Retinal pigment epithelial cell (primary cell): Measurements from ENCODE around the gene CASZ1.

ENCODE experiments used
- DNase-seq: peaks from one replicate; pipeline ENCODE4 v3.0.0-alpha.2; 2010; ENCODE audit warnings: low read depth
- H3K4me3 ChIP-seq: 2 replicates; pipeline ENCODE4 v1.5.1; 2011; ENCODE audit warnings: mild to moderate bottlenecking, low read length, control low read depth, moderate library complexity
- CTCF ChIP-seq: conservative IDR thresholded peaks from 2 replicates; pipeline ENCODE4 v1.5.1; 2011; ENCODE audit warnings: low read depth, low read length, control low read depth, inconsistent platforms

Gene CASZ1

GRCh38 chr1:10733474-10734366 is 62.7 kb downstream of the CASZ1 start:
- no peak overlapping the region for H3K4me3 ChIP-seq
- no peak for DNase-seq
- no peak for TF ChIP-seq CTCF

GRCh38 chr1:10730985-10731384 is 65.5 kb downstream of the CASZ1 start:
- H3K4me3 ChIP-seq, result no peak overlapping the region
- no peak for DNase-seq

GRCh38 chr1:10728595-10729410 is 67.6 kb downstream of the CASZ1 start:
- H3K4me3 ChIP-seq, result no peak overlapping the region
- DNase-seq, result no peak
- no peak for TF ChIP-seq CTCF

More at GRCh38 chr1:10730985-10731384, 65.5 kb downstream of the CASZ1 start:
- TF ChIP-seq CTCF, result no peak

GRCh38 chr1:10727751-10728232 is 68.7 kb downstream of the CASZ1 start:
- TF ChIP-seq CTCF, result no peak
- DNase-seq, result no peak
- H3K4me3 ChIP-seq, result no peak overlapping the region

- no peak for TF ChIP-seq CTCF
- DNase-seq, result no peak
- no peak overlapping the region for H3K4me3 ChIP-seq
Measured at GRCh38 chr1:10726355-10726754, 70.1 kb downstream of the CASZ1 start.

GRCh38 chr1:10724948-10725847 is 71.2 kb downstream of the CASZ1 start:
- TF ChIP-seq CTCF, result no peak
- no peak for DNase-seq
- no peak overlapping the region for H3K4me3 ChIP-seq
